Measurements from ENCODE around the gene TMEM183A. TPM values are rescaled to one million over a fixed set of nuclear protein-coding genes. Genes with fewer than 3 reads are reported as not detected.

The TMEM183A gene
- total and polyA plus RNA-seq, 10 of the 15 experiments (the other 5 are each of a cell fraction or from before 2014, with no cell fraction given) = 12.3 to 103 (median 66.3) TPM

DNA sequence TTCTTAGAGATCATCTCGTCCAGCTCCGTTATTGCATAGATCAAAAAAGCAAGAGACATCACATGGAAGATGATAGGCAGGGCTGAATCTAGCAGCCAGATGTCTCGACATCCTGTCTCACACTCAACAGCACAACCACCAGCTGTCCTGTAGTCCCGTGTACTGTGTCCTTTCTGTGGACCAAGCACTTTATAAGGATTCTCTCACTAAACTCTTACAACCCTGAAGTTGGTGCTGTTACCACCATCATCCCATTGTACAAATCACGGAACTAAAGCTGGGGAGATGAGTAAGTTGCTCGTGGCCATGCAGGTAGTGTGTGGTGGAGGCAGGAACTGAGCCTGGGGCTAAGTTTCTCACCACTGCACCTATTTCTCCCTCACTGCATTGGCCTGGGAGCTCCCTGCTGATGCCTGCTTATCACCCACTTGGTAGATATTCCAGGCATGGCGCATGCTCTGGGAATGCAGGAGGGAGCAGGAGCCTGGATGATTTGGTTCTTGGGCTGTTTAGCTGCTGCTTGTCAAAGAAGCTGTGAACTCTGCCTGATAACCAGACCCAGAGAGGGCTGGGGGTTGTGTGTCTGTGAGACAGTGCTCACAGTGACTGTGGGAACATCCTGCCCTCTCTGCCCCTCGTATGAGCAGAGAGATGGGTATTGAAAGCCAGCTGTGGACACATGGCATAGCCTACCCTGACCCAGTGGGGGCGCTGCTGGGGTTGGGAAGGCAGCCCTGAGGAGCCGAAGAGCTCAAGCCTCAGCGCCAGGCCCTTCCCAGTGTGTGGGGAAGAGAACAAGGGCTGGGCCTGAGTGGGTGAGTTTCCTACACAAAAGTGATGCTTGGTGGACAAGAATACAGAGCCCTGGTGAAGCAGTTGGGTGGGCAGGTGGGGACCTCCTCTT is 32.7 kb downstream of the TMEM183A start:
- ChIA-PET RAD21 (ENCODE audit: unreplicated experiment) (interaction anchor here (0.6 to 3.7 kb wide), 16 partner anchors 11 to 229 kb away, joined by 3 to 46 read pairs (median 6); partner anchors contain the start of gene TMEM183A), POLR2A (interaction anchor here (0.8 to 1.2 kb wide), 3 partner anchors 10 to 228 kb away, joined by 3 read pairs; no protein-coding TSS in a partner anchor), SMC1A (ENCODE audit: uncharacterized antibody, unreplicated experiment) (interaction anchor here (0.8 to 3.5 kb wide), 18 partner anchors 11 to 439 kb away, joined by 3 to 41 read pairs (median 4); partner anchors contain the start of genes MYBPH and TMEM183A), CTCF (interaction anchor here (0.7 to 9.7 kb wide), 51 partner anchors 11 to 441 kb away, joined by 3 to 127 read pairs (median 5); partner anchors contain the start of genes CHI3L1, CHIT1, MYBPH and PPFIA4)
- in situ Hi-C loops (cut with MboI) (loop anchor here (5.0 kb wide), 1 partner anchor 177 kb away; no protein-coding TSS in a partner anchor), intact Hi-C loops (cut with micrococcal nuclease; ENCODE audit: unreplicated experiment) (loop anchor here (1.0 to 10.0 kb wide), 4 partner anchors 132 to 295 kb away; no protein-coding TSS in a partner anchor)
- H4K20me1 ChIP-seq (ENCODE audit: control insufficient read depth, insufficient read depth) = peaks cover 6% of the 10 kb centered on the region
- no peak for FAIRE-seq
- no peak overlapping the region for H2AFZ ChIP-seq (ENCODE audit: control insufficient read depth, low read depth, low read length)
- no peaks in the 10 kb centered on the region; a peak in 1 of 4 replicates for H3K36me3 ChIP-seq (ENCODE audit: control insufficient read depth in 2 of 2, insufficient read depth in 2 of 2, low read length in 1 of 2)
- no peak for DNase-seq (ENCODE audit: low read depth, low spot score)
- no peak overlapping the region; the same call in 1 of the 2 replicates for H3K4me2 ChIP-seq (ENCODE audit: control insufficient read depth, insufficient read depth)
- ATAC-seq = no peak; the same call in 1 of the 3 replicates
- BruUV-seq (replicated peaks) = no TSS peak
- H3K27me3 ChIP-seq (replicated peaks in 1 of 2; ENCODE audit: control insufficient read depth in 2 of 2, insufficient read depth in 2 of 2, low read length in 1 of 2) = no peaks in the 10 kb centered on the region
- H3K4me3 ChIP-seq = no peak overlapping the region
- no peak overlapping the region for H3K27ac ChIP-seq (ENCODE audit: control insufficient read depth, insufficient read depth)
- H3K79me2 ChIP-seq (ENCODE audit: control insufficient read depth, insufficient read depth, low read length) = no peaks in the 10 kb centered on the region
- H3K4me1 ChIP-seq (ENCODE audit: control insufficient read depth, insufficient read depth, low read length) = peaks cover 11% of the 10 kb centered on the region
- TF ChIP-seq, protein P1, sequence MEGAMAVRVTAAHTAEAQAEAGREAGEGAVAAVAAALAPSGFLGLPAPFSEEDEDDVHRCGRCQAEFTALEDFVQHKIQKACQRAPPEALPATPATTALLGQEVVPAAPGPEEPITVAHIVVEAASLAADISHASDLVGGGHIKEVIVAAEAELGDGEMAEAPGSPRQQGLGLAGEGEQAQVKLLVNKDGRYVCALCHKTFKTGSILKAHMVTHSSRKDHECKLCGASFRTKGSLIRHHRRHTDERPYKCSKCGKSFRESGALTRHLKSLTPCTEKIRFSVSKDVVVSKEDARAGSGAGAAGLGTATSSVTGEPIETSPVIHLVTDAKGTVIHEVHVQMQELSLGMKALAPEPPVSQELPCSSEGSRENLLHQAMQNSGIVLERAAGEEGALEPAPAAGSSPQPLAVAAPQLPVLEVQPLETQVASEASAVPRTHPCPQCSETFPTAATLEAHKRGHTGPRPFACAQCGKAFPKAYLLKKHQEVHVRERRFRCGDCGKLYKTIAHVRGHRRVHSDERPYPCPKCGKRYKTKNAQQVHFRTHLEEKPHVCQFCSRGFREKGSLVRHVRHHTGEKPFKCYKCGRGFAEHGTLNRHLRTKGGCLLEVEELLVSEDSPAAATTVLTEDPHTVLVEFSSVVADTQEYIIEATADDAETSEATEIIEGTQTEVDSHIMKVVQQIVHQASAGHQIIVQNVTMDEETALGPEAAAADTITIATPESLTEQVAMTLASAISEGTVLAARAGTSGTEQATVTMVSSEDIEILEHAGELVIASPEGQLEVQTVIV (IDR thresholded peaks at IDR 0.05; ENCODE audit: borderline replicate concordance, partially characterized antibody) = no peak
- TF ChIP-seq, protein P2, sequence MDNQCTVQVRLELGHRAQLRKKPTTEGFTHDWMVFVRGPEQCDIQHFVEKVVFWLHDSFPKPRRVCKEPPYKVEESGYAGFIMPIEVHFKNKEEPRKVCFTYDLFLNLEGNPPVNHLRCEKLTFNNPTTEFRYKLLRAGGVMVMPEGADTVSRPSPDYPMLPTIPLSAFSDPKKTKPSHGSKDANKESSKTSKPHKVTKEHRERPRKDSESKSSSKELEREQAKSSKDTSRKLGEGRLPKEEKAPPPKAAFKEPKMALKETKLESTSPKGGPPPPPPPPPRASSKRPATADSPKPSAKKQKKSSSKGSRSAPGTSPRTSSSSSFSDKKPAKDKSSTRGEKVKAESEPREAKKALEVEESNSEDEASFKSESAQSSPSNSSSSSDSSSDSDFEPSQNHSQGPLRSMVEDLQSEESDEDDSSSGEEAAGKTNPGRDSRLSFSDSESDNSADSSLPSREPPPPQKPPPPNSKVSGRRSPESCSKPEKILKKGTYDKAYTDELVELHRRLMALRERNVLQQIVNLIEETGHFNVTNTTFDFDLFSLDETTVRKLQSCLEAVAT (IDR thresholded peaks at IDR 0.05) = no peak
- TF ChIP-seq, protein P3, sequence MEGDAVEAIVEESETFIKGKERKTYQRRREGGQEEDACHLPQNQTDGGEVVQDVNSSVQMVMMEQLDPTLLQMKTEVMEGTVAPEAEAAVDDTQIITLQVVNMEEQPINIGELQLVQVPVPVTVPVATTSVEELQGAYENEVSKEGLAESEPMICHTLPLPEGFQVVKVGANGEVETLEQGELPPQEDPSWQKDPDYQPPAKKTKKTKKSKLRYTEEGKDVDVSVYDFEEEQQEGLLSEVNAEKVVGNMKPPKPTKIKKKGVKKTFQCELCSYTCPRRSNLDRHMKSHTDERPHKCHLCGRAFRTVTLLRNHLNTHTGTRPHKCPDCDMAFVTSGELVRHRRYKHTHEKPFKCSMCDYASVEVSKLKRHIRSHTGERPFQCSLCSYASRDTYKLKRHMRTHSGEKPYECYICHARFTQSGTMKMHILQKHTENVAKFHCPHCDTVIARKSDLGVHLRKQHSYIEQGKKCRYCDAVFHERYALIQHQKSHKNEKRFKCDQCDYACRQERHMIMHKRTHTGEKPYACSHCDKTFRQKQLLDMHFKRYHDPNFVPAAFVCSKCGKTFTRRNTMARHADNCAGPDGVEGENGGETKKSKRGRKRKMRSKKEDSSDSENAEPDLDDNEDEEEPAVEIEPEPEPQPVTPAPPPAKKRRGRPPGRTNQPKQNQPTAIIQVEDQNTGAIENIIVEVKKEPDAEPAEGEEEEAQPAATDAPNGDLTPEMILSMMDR (IDR thresholded peaks at IDR 0.05 in 2 of 3, conservative IDR thresholded peaks at IDR 0.05 in 1 of 3; ENCODE audit: control insufficient read depth in 2 of 3, extremely low read depth in 1 of 3, insufficient read depth in 1 of 3, low read depth in 3 of 3, low read length in 3 of 3) = 0 out of 6 replicates have a peak, but pooled peaks of 2 of the 3 experiments have one; percentile 15 to 18
- TF ChIP-seq NFYA (IDR thresholded peaks at IDR 0.05; ENCODE audit: borderline replicate concordance, low read depth, low read length) = no peak
- no peak for TF ChIP-seq RFX5 (IDR thresholded peaks at IDR 0.05; ENCODE audit: low read depth, low read length)
- no peak for TF ChIP-seq RBBP5 (conservative IDR thresholded peaks at IDR 0.05)
- no peak for TF ChIP-seq POLR2A (IDR thresholded peaks at IDR 0.05; ENCODE audit: low read depth, low read length)
- TF ChIP-seq CHD1 (IDR thresholded peaks at IDR 0.05; ENCODE audit: low read depth, low read length) = no peak
- TF ChIP-seq ZNF207 (IDR thresholded peaks at IDR 0.05; ENCODE audit: borderline replicate concordance) = 0 out of 2 replicates have a peak, but pooled peaks have one; percentile 41
- WGBS (ENCODE audit: insufficient coverage, insufficient replicate concordance, low lambda C conversion rate, missing lambda C conversion rate) = 38% methylated on average over 11 of the region's 11 CpGs
- H3K9me3 ChIP-seq (replicated peaks; ENCODE audit: control insufficient read depth, insufficient read depth, low read length) = no peaks in the 10 kb centered on the region
- no peak overlapping the region for H3K9ac ChIP-seq (ENCODE audit: control insufficient read depth, insufficient read depth, low read length)

Measured in GM12878 (cell line).